GM12865 (cell line): Measurements from ENCODE around the gene SPOCK1.

Experiments
- DNase-seq: peaks from one replicate; pipeline ENCODE4 v3.0.0; 2010; ENCODE audit warnings: low read depth
- H3K4me3 ChIP-seq: 2 replicates; pipeline ENCODE4 v1.5.1; 2011; ENCODE audit warnings: mild to moderate bottlenecking, low read depth, low read length, control low read depth
- TF ChIP-seq, protein P1 (sequence below): IDR thresholded peaks from 2 replicates; pipeline ENCODE4 v1.5.1; 2011; ENCODE audit warnings: low read length, control low read depth, low read depth, inconsistent platforms; ENCODE audit not compliant: insufficient read depth; ENCODE audit errors: missing control alignments

Gene SPOCK1

DNA sequence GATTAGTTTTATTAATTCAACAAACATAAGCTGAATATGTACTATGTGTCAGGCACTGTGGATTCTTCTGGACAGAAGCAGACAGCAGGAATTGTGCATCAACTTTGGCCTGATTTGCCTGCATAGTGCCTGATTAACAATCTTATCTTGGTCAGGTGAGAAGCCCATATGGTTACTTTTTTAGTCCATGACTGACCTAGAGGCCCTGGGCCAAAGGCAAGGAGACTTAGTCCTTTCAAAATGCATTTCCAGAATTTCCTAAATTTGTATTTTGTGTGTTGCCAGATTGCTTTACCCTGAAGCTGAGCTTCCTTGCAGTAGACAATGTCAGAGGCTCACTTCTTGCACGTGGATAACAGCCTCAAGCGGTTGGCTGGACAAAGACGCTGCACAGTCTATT, 286.7 kb downstream of the SPOCK1 start:
- TF ChIP-seq, protein P1, sequence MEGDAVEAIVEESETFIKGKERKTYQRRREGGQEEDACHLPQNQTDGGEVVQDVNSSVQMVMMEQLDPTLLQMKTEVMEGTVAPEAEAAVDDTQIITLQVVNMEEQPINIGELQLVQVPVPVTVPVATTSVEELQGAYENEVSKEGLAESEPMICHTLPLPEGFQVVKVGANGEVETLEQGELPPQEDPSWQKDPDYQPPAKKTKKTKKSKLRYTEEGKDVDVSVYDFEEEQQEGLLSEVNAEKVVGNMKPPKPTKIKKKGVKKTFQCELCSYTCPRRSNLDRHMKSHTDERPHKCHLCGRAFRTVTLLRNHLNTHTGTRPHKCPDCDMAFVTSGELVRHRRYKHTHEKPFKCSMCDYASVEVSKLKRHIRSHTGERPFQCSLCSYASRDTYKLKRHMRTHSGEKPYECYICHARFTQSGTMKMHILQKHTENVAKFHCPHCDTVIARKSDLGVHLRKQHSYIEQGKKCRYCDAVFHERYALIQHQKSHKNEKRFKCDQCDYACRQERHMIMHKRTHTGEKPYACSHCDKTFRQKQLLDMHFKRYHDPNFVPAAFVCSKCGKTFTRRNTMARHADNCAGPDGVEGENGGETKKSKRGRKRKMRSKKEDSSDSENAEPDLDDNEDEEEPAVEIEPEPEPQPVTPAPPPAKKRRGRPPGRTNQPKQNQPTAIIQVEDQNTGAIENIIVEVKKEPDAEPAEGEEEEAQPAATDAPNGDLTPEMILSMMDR = no peak
- H3K4me3 ChIP-seq = no peak overlapping the region
- no peak for DNase-seq

DNA sequence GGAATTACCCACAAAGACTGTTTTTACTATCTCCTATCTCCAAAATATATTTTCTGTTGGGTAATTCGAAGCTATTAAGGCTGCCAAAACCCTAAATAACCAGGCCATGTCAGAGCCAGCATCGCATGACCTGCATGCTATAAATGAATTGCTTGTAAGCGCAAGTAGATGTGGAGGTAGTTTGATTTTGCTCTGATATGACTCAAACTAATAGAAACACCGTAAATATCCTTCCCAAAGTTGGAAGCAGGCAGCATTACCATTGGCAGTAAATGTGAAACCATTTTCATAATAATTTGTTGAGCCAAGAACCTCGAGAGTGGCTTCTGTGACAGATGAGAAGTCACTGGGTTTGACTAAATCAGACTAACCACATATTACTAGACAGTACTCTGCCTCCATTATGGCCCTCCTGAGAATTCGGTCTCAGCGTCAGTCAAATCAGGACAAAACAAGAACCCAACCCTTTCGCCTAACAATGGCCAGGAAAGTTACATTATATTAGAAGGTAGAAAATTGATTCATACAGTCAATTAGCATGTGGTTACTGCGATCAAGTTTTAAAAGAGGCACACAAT, 289.8 kb downstream of the SPOCK1 start:
- no peak for DNase-seq
- TF ChIP-seq, protein P1 = no peak
- H3K4me3 ChIP-seq = no peak overlapping the region

DNA sequence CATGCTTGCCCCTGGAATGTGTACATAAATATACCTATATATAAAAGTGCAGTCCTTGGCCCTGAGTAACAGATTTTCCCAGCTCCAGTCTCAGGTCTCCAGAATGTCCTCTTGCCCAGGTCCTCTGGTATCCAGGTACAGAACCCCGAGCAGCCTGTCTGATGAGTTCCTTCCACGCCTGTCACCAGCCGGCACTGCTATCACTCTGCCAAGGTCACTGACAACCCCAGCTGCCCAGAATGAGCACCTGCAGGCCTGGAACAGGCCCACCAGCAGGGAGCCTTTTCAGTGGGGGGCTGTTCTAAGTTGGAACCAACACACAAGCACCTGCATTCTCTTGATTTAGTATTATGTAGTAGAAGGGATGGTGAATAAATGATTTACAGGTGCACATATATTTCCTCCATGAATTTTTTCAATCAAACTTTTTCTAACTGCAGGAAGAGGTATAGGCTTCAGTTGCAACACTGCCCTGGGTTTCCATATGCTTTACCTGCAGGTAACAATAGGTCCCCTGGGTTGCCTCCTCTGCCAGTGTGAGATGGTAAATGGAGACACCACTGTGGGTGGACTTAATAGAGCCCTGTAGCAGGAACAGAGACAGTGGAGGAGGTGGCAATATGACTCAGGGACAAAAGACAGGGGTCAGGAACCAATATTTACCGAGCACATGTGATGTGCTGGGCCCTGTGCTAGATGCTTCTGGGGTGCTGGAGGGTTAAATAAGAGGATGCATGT, 291.9 kb downstream of the SPOCK1 start:
- no peak for DNase-seq
- TF ChIP-seq, protein P1 = no peak

DNA sequence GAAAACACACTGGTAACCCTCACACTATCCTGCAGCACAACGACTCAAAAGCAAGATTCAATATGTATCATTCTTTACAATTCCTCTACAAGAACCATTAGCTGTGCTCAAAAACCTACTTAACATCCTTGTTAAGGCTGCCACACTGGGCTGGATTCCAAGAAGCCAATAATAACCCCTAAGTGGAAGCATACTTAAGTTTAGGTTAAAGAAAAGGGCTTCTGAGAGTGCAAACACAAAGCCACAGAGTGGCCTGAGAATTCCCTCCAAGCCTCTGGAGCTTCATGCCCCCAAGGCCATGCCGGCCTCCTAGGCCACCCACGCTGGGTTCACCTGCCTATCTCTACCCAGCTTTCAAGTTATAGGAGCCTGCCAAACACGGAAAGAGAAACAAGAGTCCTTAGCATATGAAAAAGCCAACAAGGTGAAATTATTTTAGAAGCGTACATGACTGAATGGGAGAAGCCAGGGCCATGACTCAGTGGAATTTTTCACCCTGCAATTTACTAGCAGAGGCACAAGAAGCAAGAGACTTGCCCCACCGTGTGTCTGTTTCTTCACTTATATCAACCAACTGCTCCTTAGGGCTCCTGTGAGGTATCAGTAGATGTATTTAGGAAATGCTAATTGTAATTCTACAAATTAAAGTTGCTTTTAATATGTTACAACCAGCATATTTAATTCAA, 293.0 kb downstream of the SPOCK1 start:
- no peak for DNase-seq
- no peak overlapping the region for H3K4me3 ChIP-seq
- TF ChIP-seq, protein P1 = no peak

More for the DNA sequence above, 291.9 kb downstream of the SPOCK1 start:
- H3K4me3 ChIP-seq = no peak overlapping the region

DNA sequence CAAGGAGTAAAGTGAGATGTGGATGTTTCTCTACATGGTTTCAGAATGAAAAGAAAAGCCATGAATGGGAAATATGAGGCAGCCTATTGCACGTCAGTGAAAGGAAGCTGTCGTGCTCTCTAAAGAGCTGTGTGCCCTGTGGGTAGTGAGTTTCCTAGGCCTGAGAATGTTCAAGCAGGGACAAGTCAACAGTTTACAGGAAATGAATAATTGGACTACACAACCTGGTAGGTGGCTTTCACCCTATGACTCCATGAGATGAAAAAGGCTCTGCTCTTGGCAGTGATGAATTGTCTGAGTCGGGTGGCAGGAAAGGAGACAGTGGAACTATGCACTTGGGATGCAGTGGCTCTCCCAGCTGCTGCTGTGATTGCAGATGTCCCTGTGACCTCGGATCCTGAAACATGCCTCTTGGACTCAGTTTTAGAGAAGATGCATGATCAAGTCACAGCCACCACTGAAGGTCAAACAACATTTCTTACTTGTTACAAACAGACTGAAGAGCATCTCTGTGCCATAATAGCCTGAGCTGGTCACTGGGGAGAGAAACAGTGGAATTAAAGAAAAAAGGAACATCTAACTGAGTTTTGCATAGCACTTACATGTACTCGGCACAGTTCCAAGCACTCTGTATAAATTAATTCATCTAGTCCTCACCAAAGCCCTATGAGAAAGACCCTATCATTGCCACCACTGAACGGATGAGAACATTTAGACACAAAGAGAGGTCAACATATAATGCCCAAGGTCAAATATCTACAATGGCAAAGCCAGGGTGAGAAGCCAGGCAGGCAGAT, 293.7 kb downstream of the SPOCK1 start:
- TF ChIP-seq, protein P1 = no peak
- no peak for DNase-seq
- H3K4me3 ChIP-seq = no peak overlapping the region

DNA sequence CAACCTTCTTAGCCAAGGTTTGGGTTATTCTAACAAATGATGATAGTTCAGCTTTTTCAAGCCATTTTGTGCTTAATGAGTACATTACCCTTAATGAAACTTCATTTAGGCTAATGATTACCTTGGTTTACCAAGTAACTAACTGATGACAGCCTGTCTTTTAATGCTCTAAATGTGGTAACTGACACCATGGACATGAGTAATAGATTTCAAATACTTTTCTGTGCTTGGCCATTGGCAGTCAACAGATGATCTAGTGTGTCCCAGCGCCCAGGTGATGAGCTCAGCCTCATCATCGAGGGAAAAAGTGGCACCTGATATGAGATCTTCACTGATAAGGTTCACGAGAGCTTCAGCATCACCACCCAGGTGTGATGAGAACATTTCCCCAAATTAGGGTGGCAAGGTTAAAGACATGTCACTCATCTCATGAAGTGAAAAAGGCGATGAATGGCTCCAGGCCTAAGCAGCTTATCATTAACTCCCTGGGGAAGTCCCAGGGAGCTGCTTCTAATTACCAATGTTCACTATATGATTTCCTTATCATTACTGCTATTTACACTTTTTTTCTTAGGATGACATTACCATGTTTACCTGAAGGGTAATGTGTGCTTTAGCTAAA, 296.0 kb downstream of the SPOCK1 start:
- H3K4me3 ChIP-seq = no peak overlapping the region
- TF ChIP-seq, protein P1 = no peak
- DNase-seq = no peak
